Measurements from ENCODE around the gene ZNF654.

DNA sequence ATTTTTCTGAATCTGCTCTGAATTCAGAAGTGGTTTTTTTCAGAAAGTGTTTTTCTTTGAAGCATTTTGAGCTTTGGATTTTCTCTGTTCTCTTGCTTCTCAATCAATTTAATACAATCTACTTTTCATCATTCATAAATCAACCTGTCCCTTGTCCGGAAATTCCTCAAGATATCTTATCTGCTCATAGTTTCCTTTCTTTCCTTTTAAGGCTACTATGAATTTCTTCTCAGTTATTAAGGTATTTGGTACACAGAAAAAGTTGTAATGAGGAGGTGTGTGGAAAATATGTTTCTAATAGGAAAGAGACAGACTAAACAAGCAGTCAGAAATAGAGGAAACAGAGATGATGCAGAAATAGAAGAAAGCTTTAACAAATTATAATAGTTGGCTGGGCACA, 14.6 kb upstream of the ZNF654 start:
- TF ChIP-seq, protein P1, sequence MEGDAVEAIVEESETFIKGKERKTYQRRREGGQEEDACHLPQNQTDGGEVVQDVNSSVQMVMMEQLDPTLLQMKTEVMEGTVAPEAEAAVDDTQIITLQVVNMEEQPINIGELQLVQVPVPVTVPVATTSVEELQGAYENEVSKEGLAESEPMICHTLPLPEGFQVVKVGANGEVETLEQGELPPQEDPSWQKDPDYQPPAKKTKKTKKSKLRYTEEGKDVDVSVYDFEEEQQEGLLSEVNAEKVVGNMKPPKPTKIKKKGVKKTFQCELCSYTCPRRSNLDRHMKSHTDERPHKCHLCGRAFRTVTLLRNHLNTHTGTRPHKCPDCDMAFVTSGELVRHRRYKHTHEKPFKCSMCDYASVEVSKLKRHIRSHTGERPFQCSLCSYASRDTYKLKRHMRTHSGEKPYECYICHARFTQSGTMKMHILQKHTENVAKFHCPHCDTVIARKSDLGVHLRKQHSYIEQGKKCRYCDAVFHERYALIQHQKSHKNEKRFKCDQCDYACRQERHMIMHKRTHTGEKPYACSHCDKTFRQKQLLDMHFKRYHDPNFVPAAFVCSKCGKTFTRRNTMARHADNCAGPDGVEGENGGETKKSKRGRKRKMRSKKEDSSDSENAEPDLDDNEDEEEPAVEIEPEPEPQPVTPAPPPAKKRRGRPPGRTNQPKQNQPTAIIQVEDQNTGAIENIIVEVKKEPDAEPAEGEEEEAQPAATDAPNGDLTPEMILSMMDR (conservative IDR thresholded peaks at IDR 0.05; ENCODE audit: low read depth, low read length): no peak
- no peak for TF ChIP-seq EZH2 (IDR thresholded peaks at IDR 0.05; ENCODE audit: low read length, unreplicated experiment)

Data from PC-3 (cell line).